Keratinocyte (primary cell): Measurements from ENCODE around the gene OPALIN. TPM values are rescaled to one million over a fixed set of nuclear protein-coding genes. Genes with fewer than 3 reads are reported as not detected.

ENCODE experiments used
- DNase-seq: peaks from one replicate; pipeline ENCODE4 v3.0.0-alpha.2; 2011; ENCODE audit warnings: low read depth, missing footprints, low spot score
- FAIRE-seq: peaks from 2 replicates; lab custom pipeline; 2011; peaks lifted over from hg19 to GRCh38; lab: Jason Lieb, UNC
- H2AFZ ChIP-seq: 2 replicates; pipeline ENCODE4 v1.6.0; 2012; ENCODE audit warnings: low read length, control low read depth, inconsistent platforms; ENCODE audit not compliant: control insufficient read depth
- H3K27ac ChIP-seq: 2 replicates; pipeline ENCODE4 v1.5.1; 2011; ENCODE audit warnings: low read length; ENCODE audit not compliant: control insufficient read depth, insufficient read depth
- H3K27me3 ChIP-seq: 3 replicates; pipeline ENCODE4 v1.6.0; 2011; ENCODE audit warnings: low read length; ENCODE audit not compliant: control insufficient read depth, insufficient read depth; ENCODE audit errors: extremely low read depth
- H3K36me3 ChIP-seq, 2 experiments: 2 replicates in 1 of 2; 3 replicates in 1 of 2; pipeline ENCODE4 v1.5.1; 2011; ENCODE audit warnings: low read length in 2 of 2, mild to moderate bottlenecking in 1 of 2; ENCODE audit not compliant: control insufficient read depth in 2 of 2, insufficient read depth in 2 of 2; ENCODE audit errors: extremely low read depth in 1 of 2
- H3K4me1 ChIP-seq: 3 replicates; pipeline ENCODE4 v1.5.1; 2011; ENCODE audit warnings: low read length; ENCODE audit not compliant: control insufficient read depth, insufficient read depth; ENCODE audit errors: extremely low read depth
- H3K4me2 ChIP-seq: 3 replicates; pipeline ENCODE4 v1.6.0; 2011; ENCODE audit warnings: low read depth, low read length; ENCODE audit not compliant: control insufficient read depth, insufficient read depth; ENCODE audit errors: extremely low read depth
- H3K4me3 ChIP-seq, 3 experiments: fragments of 200-600 bp in 1 of 3; sonication (generic) in 1 of 3; 2 replicates in 2 of 3; 3 replicates in 1 of 3; pipeline ENCODE4 v1.5.1; 2011 to 2016; ENCODE audit warnings: low read length in 3 of 3, mild to moderate bottlenecking in 3 of 3, control low read depth in 2 of 3, inconsistent platforms in 1 of 3, low read depth in 1 of 3, mixed read lengths in 1 of 3, mixed run types in 1 of 3, moderate library complexity in 1 of 3; ENCODE audit not compliant: control insufficient read depth in 2 of 3, insufficient read depth in 2 of 3; ENCODE audit errors: extremely low read depth in 1 of 3
- H3K79me2 ChIP-seq: 2 replicates; pipeline ENCODE4 v1.6.0; 2012; ENCODE audit warnings: low read length; ENCODE audit not compliant: control insufficient read depth, insufficient read depth
- H3K9ac ChIP-seq: 3 replicates; pipeline ENCODE4 v1.6.0; 2011; ENCODE audit warnings: low read length; ENCODE audit not compliant: control insufficient read depth, insufficient read depth; ENCODE audit errors: extremely low read depth
- H3K9me1 ChIP-seq: 3 replicates; pipeline ENCODE4 v1.6.0; 2011; ENCODE audit warnings: low read length; ENCODE audit not compliant: control insufficient read depth, insufficient read depth; ENCODE audit errors: extremely low read depth
- H3K9me3 ChIP-seq: 2 replicates; pipeline ENCODE4 v1.5.1; 2012; ENCODE audit warnings: low read depth, low read length; ENCODE audit not compliant: control insufficient read depth
- H4K20me1 ChIP-seq: 3 replicates; pipeline ENCODE4 v1.6.0; 2011; ENCODE audit warnings: low read length; ENCODE audit not compliant: control insufficient read depth, insufficient read depth; ENCODE audit errors: extremely low read depth
- EZH2 ChIP-seq: IDR thresholded peaks from one replicate; pipeline ENCODE4 v1.6.1; 2012; ENCODE audit warnings: inconsistent platforms, mild to moderate bottlenecking, low read length, moderate library complexity
- dilution Hi-C: fragments of 300-500 bp; cut with MboI; formaldehyde crosslinking; loops from one replicate; pipeline ENCODE4 v1.7.0; 2020; ENCODE audit warnings: low sequenced_read_pairs; ENCODE audit not compliant: extremely low pct_ligation_motif_present
- polyA plus RNA-seq, 5 experiments: library from polyadenylated mRNA; depleted of rRNA in 3 of 5; stranded (reverse) in 3 of 5; stranded (forward) in 1 of 5; unstranded in 1 of 5; fragments of >200 nt; gene quantifications; 1 replicate in 1 of 5; 2 replicates in 3 of 5; 3 replicates in 1 of 5; pipeline versions ENCODE4 v1.2.1 to v1.2.3, GENCODE V29; 2011 to 2012; ENCODE audit warnings: missing spikeins in 2 of 5, low read depth in 1 of 5, low replicate concordance in 1 of 5
- TF ChIP-seq, protein P1 (sequence below), 3 experiments: IDR thresholded peaks in 1 of 3; conservative IDR thresholded peaks in 1 of 3; optimal IDR thresholded peaks in 1 of 3; 2 replicates in 2 of 3; 3 replicates in 1 of 3; pipeline versions ENCODE3 to v1.5.1; 2011; ENCODE audit warnings: low read length in 3 of 3, mild to moderate bottlenecking in 3 of 3, moderate library complexity in 2 of 3, control low read depth in 1 of 3, inconsistent platforms in 1 of 3; ENCODE audit not compliant: insufficient read depth in 2 of 3; ENCODE audit errors: extremely low read depth in 1 of 3

OPALIN gene
- polyA plus RNA-seq, 1 donor (not counting 4 experiments of a cell fraction or from before 2014, with no cell fraction given): not detected

DNA sequence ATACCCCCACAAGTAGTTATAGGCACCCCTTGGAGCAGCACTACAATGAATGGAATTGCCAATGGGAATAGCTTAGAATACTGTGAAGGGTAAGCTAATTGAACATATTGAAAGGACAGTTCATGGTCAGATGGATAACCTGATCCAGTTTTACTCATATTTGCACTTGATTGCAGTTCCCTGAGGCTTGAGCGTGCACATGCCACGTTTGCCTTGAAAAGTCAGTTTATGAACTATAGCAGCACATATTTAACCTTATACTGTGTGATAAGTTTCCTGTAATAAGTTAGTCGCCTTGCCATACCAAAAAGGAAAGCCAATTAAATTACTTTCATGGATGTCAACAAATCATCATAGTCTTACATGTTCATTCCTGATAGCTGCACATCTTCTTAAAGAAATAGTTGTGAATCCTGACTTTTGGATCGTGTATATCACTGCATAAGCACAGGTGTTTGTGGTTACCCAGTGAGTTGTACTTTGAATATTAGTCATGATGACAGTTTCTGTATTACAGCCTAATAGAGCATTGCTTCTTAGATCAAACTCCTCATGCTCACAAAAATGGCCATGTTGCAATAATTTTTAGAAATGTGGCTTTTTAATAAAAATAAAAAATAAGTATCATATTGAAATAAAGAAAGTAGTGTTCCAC, 33.0 kb downstream of the OPALIN start:
- no peak for TF ChIP-seq EZH2
- TF ChIP-seq, protein P1, sequence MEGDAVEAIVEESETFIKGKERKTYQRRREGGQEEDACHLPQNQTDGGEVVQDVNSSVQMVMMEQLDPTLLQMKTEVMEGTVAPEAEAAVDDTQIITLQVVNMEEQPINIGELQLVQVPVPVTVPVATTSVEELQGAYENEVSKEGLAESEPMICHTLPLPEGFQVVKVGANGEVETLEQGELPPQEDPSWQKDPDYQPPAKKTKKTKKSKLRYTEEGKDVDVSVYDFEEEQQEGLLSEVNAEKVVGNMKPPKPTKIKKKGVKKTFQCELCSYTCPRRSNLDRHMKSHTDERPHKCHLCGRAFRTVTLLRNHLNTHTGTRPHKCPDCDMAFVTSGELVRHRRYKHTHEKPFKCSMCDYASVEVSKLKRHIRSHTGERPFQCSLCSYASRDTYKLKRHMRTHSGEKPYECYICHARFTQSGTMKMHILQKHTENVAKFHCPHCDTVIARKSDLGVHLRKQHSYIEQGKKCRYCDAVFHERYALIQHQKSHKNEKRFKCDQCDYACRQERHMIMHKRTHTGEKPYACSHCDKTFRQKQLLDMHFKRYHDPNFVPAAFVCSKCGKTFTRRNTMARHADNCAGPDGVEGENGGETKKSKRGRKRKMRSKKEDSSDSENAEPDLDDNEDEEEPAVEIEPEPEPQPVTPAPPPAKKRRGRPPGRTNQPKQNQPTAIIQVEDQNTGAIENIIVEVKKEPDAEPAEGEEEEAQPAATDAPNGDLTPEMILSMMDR (optimal IDR thresholded peaks at IDR 0.05 in 1 of 3, IDR thresholded peaks at IDR 0.05 in 1 of 3, conservative IDR thresholded peaks at IDR 0.05 in 1 of 3; ENCODE audit: extremely low read depth in 1 of 3, insufficient read depth in 2 of 3, low read length in 3 of 3): no peak
- Histone ChIP-seq H2AFZ (no peak overlapping the region), H3K4me3 (no peak overlapping the region), H3K4me1 (no peaks in the 10 kb centered on the region), H3K79me2 (no peaks in the 10 kb centered on the region), H3K9me1 (no peaks in the 10 kb centered on the region), H3K9ac (no peak overlapping the region), H3K27ac (no peak overlapping the region), H3K36me3 (no peaks in the 10 kb centered on the region), H3K27me3 (peaks cover 18% of the 10 kb centered on the region), H3K9me3 (no peaks in the 10 kb centered on the region), H4K20me1 (no peaks in the 10 kb centered on the region), H3K4me2 (no peak overlapping the region)
- FAIRE-seq (no peak), DNase-seq (no peak)
- dilution Hi-C loops: no loop called here

DNA sequence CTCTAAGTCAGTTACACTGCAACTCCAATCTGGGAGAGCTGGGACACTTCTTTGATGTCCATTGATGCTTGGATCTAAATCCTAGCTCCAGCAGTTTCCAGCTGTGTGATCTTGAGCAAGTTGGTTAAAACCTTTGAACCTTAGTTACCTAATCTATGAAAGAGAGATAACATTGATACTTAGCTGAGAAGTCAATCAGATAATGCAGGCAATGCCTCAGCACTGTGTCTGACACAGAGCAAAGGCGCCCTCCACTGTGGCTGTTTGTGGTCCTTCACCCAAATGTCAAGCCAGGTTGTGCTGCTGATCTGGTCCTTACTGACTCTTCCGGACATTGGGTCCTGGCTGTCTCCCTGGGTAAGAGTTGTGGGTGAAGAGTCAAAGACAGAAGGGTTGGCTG, 34.4 kb downstream of the OPALIN start:
- FAIRE-seq (no peak), DNase-seq (no peak)
- Histone ChIP-seq H3K36me3 (no peaks in the 10 kb centered on the region), H3K4me2 (no peak overlapping the region), H4K20me1 (no peaks in the 10 kb centered on the region), H3K79me2 (no peaks in the 10 kb centered on the region), H3K4me3 (no peak overlapping the region), H2AFZ (no peak overlapping the region), H3K9ac (no peak overlapping the region), H3K9me1 (no peaks in the 10 kb centered on the region), H3K4me1 (no peaks in the 10 kb centered on the region), H3K9me3 (no peaks in the 10 kb centered on the region), H3K27ac (no peak overlapping the region), H3K27me3 (peaks cover 11% of the 10 kb centered on the region)
- dilution Hi-C loops: no loop called here
- no peak for TF ChIP-seq EZH2
- TF ChIP-seq, protein P1 (optimal IDR thresholded peaks at IDR 0.05 in 1 of 3, IDR thresholded peaks at IDR 0.05 in 1 of 3, conservative IDR thresholded peaks at IDR 0.05 in 1 of 3; ENCODE audit: extremely low read depth in 1 of 3, insufficient read depth in 2 of 3, low read length in 3 of 3): no peak
